SH-SY5Y (cell line): ENCODE results near the gene TENM4.

Experiments used
- GATA2 ChIP-seq: IDR thresholded peaks from 2 replicates; pipeline ENCODE4 v1.6.1; 2011; ENCODE audit warnings: mild to moderate bottlenecking, low read depth, low read length
- GATA3 ChIP-seq: IDR thresholded peaks from 2 replicates; pipeline ENCODE4 v1.6.1; 2011; ENCODE audit warnings: low read depth, mild to moderate bottlenecking, low read length, moderate library complexity

GRCh38 chr11:78603792-78604191 lies 837.0 kb downstream of the TENM4 start:
- TF ChIP-seq GATA3 (no peak), GATA2 (no peak)
